ENCODE results near the gene PPP1R8.

PPP1R8 gene

GRCh38 chr1:27832762-27833161, 2.2 kb downstream of the PPP1R8 start:
- TF ChIP-seq CTCF (conservative IDR thresholded peaks at IDR 0.05; ENCODE audit: control insufficient read depth, insufficient read depth, low read depth, low read length) = no peak
- peak; percentile 72 for DNase-seq (ENCODE audit: low read depth)
- H3K4me3 ChIP-seq (ENCODE audit: control insufficient read depth, low read depth, low read length) = no peak overlapping the region

GRCh38 chr1:27833470-27833869, 2.9 kb downstream of the PPP1R8 start:
- no peak overlapping the region for H3K4me3 ChIP-seq (ENCODE audit: control insufficient read depth, low read depth, low read length)
- TF ChIP-seq CTCF (conservative IDR thresholded peaks at IDR 0.05; ENCODE audit: control insufficient read depth, insufficient read depth, low read depth, low read length) = no peak
- DNase-seq (ENCODE audit: low read depth) = no peak

GRCh38 chr1:27835046-27835445, 4.5 kb downstream of the PPP1R8 start:
- no peak overlapping the region for H3K4me3 ChIP-seq (ENCODE audit: control insufficient read depth, low read depth, low read length)
- DNase-seq (ENCODE audit: low read depth) = no peak
- no peak for TF ChIP-seq CTCF (conservative IDR thresholded peaks at IDR 0.05; ENCODE audit: control insufficient read depth, insufficient read depth, low read depth, low read length)

GRCh38 chr1:27835501-27835900, 4.9 kb downstream of the PPP1R8 start:
- no peak overlapping the region for H3K4me3 ChIP-seq (ENCODE audit: control insufficient read depth, low read depth, low read length)
- TF ChIP-seq CTCF (conservative IDR thresholded peaks at IDR 0.05; ENCODE audit: control insufficient read depth, insufficient read depth, low read depth, low read length) = no peak
- no peak for DNase-seq (ENCODE audit: low read depth)

GRCh38 chr1:27849951-27850350, 19.4 kb downstream of the PPP1R8 start:
- DNase-seq (ENCODE audit: low read depth) = no peak
- no peak overlapping the region for H3K4me3 ChIP-seq (ENCODE audit: control insufficient read depth, low read depth, low read length)
- no peak for TF ChIP-seq CTCF (conservative IDR thresholded peaks at IDR 0.05; ENCODE audit: control insufficient read depth, insufficient read depth, low read depth, low read length)

- H3K4me3 ChIP-seq (ENCODE audit: control insufficient read depth, low read depth, low read length) = no peak overlapping the region
- no peak for TF ChIP-seq CTCF (conservative IDR thresholded peaks at IDR 0.05; ENCODE audit: control insufficient read depth, insufficient read depth, low read depth, low read length)
- DNase-seq (ENCODE audit: low read depth) = no peak
Observed at GRCh38 chr1:27855085-27855484, 24.5 kb downstream of the PPP1R8 start.

Measured in fibroblast of mammary gland (primary cell).